Heart right ventricle (tissue), 16 donors: ENCODE data around the gene RECQL5. TPM values are rescaled to one million over a fixed set of nuclear protein-coding genes. Genes with fewer than 3 reads are reported as not detected.

Source experiments
- ATAC-seq, 8 donors: fragments of 200-7000 bp; cut with Tn5 transposase; one replicate each; pipeline ENCODE4 v1.9.1; 2020; ENCODE audit warnings: mild to moderate bottlenecking in 8 of 8, moderate library complexity in 8 of 8, moderate number of reproducible peaks in 1 of 8
- DNase-seq, 2 donors: peaks; one replicate each; pipeline ENCODE4 v3.0.0-alpha.2; 2020
- H3K27ac ChIP-seq, 10 donors: fragments of 200-600 bp; sonication (generic) in 2 of 10; one replicate each; pipeline versions ENCODE4 v1.5.0 to v1.8.0; 2020 to 2022; ENCODE audit warnings: mild to moderate bottlenecking in 3 of 10
- H3K27me3 ChIP-seq, 7 donors: fragments of 200-600 bp; one replicate each; pipeline ENCODE4 v1.8.0; 2021 to 2022; ENCODE audit warnings: mild to moderate bottlenecking in 2 of 7
- H3K36me3 ChIP-seq, 9 donors: fragments of 200-600 bp; sonication (generic) in 1 of 9; one replicate each; pipeline versions ENCODE4 v1.5.0 to v1.8.0; 2020 to 2022; ENCODE audit warnings: mild to moderate bottlenecking in 2 of 9
- H3K4me1 ChIP-seq, 9 donors: fragments of 200-600 bp; sonication (generic) in 1 of 9; one replicate each; pipeline versions ENCODE4 v1.5.0 to v1.8.0; 2020 to 2022; ENCODE audit warnings: mild to moderate bottlenecking in 4 of 9
- H3K4me3 ChIP-seq, 10 donors: fragments of 200-600 bp; sonication (generic) in 2 of 10; one replicate each; pipeline versions ENCODE4 v1.5.0 to v1.8.0; 2020 to 2022; ENCODE audit warnings: mild to moderate bottlenecking in 7 of 10, moderate library complexity in 2 of 10
- H3K9me3 ChIP-seq, 11 donors: fragments of 200-600 bp in 10 of 11; sonication (generic) in 2 of 11; one replicate each; pipeline versions ENCODE4 v1.5.0 to v1.8.0; 2013 to 2022; ENCODE audit warnings: mild to moderate bottlenecking in 2 of 11, control low read depth in 1 of 11, moderate library complexity in 1 of 11
- WGBS, 2 donors: extraction: QIAGEN DNeasy Blood & Tissue Kit; methylation state at CpG; one replicate each; pipeline ENCODE4 v1.1.7; 2013; ENCODE audit warnings: inconsistent platforms in 1 of 2; 5-methylcytosine and 5-hydroxymethylcytosine counted together
- intact Hi-C, 10 donors: fragments of 100-400 bp; cut with DNase I; formaldehyde crosslinking; loops; one replicate each; pipeline versions ENCODE4 v1.11.1 to v1.14.2; 2022
- polyA plus RNA-seq, 2 donors: library from polyadenylated mRNA; stranded (reverse); fragments of 200-250 nt; gene quantifications; one replicate each; pipeline ENCODE4 v1.2.3, GENCODE V29; 2013
- total RNA-seq, 10 donors: library from RNA; stranded (reverse); fragmentation: NEBNext Ultra II Directional in 3 of 10; extraction: Animal tissue kit (Norgen Biotek cat#: 25700) in 3 of 10; gene quantifications; one replicate each; pipeline versions ENCODE4 v1.2.1 to v1.2.4, GENCODE V29; 2021 to 2023
- TF ChIP-seq, protein P1 (sequence below), 9 donors: fragments of 200-600 bp; sonication (generic) in 2 of 9; IDR thresholded peaks; one replicate each; pipeline versions ENCODE4 v1.5.0 to v1.8.0; 2021 to 2022; ENCODE audit warnings: antibody characterized with exemption in 9 of 9, mild to moderate bottlenecking in 5 of 9, moderate library complexity in 1 of 9
- donor health status: Arrhythmogenic right ventricular cardiomyopathy.
- donor health status: ischemic (EF 13 %, LVEDD 7.1; RV severe dilation, severe dysfunction).
- donor health status: healthy with polysubstance abuse.
- donor health status: DM: no; HTN: yes; CAD: no.
- donor health status: DM: no; HTN: no; CAD: no.
- donor health status: ischemic (EF 25% LVEDD 6.9; RV normal size, moderate dysfunction).
- donor health status: ischemic (EF 25% LVEDD 5.7; RV mildly dilated, moderate dysfunction).
- donor health status: healthy.
- donor health status: DM: yes; HTN: yes; CAD: no.
- donor health status: Ischemic cardiomyopathy.
- donor health status: ischemic (EF 35%, LVEDD 5.7; RV mildly dilated, moderate dysfunction).
- donor health status: nonischemic (EF 11% LVEDD 7.7; RV severe dilation, severe dysfunction).
- donor health status: DM: yes; HTN: yes; CAD: no.
- donor health status: PGD.
- donor health status: ischemic (EF 29% LVEDD 5.4; RV normal size, mild dysfunction).
- donor health status: nonischemic (EF 23%, LVEDD 6.1; RV moderate dilation, normal function).

Gene RECQL5
- total and polyA plus RNA-seq, 12 donors, result 6.3 to 32.1 (median 10.7) TPM

DNA sequence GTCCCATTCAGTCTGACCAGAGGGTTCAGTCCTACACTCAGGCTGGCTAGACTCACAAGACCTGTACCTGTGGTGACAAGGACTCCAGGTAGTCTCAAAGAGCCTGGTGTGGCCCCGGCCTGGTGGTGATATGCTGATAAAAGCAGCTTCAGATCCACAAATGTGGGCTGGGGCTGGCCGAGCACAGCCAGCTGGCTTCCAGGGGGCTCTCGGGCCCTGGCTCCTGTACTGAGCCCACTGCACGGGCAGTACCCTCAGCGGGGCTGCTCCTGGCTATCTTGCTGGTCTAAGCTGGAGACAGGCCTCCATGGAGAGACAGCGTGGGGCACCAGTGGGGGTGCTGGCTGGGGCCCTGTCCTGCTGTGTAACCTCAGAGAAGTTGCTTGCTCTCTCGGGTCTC is 29.4 kb downstream of the RECQL5 start:
- H3K4me1 ChIP-seq, result peaks cover 14 to 92% (median 69%) of the 10 kb centered on the region in 9 donors
- no peaks in the 10 kb centered on the region for H3K9me3 ChIP-seq
- no peaks in the 10 kb centered on the region for H3K27me3 ChIP-seq
- no peak overlapping the region for H3K4me3 ChIP-seq
- no peak for ATAC-seq
- WGBS, 2 donors, result 83 to 86% methylated on average over 7 of the region's 7 CpGs
- DNase-seq, result no peak
- peaks cover 0 to 22% (median 0%) of the 10 kb centered on the region in 9 donors for H3K36me3 ChIP-seq
- H3K27ac ChIP-seq, result peak overlapping the region in 8 of 10 donors; percentile 85 to 94 (median 90)
- intact Hi-C loops, result loop anchor here in 1 of 10 donors (10.0 kb wide), 1 partner anchor 57 kb away; no protein-coding TSS in a partner anchor
- TF ChIP-seq, protein P1, sequence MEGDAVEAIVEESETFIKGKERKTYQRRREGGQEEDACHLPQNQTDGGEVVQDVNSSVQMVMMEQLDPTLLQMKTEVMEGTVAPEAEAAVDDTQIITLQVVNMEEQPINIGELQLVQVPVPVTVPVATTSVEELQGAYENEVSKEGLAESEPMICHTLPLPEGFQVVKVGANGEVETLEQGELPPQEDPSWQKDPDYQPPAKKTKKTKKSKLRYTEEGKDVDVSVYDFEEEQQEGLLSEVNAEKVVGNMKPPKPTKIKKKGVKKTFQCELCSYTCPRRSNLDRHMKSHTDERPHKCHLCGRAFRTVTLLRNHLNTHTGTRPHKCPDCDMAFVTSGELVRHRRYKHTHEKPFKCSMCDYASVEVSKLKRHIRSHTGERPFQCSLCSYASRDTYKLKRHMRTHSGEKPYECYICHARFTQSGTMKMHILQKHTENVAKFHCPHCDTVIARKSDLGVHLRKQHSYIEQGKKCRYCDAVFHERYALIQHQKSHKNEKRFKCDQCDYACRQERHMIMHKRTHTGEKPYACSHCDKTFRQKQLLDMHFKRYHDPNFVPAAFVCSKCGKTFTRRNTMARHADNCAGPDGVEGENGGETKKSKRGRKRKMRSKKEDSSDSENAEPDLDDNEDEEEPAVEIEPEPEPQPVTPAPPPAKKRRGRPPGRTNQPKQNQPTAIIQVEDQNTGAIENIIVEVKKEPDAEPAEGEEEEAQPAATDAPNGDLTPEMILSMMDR (IDR thresholded peaks at IDR 0.05), result no peak

DNA sequence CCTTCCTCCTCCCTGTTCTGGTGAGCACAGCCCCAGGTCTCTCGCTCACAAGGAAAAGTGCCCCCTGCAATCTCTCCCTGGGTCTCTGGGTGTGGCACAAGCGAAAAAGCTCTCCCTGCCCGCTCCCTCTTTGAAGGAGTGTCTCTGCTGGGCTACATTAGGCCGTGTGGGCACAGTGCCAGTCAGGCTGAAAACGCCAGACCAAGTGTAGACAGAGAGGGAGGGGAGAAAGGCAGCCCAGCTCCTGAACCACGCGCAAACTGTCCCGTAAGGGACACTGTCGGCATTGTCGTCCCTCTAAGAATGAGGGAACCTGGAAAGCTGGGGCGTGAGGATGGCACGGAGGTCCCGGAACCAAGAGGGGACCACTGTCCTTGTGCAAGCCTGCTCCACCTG is 29.8 kb downstream of the RECQL5 start:
- peak in 4 of 8 donors; percentile 7 to 27 (median 15) for ATAC-seq
- 53 to 63% methylated on average over 13 of the region's 13 CpGs for WGBS, 2 donors
- TF ChIP-seq, protein P1 (IDR thresholded peaks at IDR 0.05), result no peak
- no peaks in the 10 kb centered on the region for H3K9me3 ChIP-seq
- H3K27me3 ChIP-seq, result no peaks in the 10 kb centered on the region
- H3K4me3 ChIP-seq, result peak overlapping the region in 2 of 10 donors; percentile 5 to 9
- H3K27ac ChIP-seq, result peak overlapping the region; percentile 47 to 94 (median 89)
- intact Hi-C loops, result loop anchor here in 1 of 10 donors (10.0 kb wide), 1 partner anchor 58 kb away; no protein-coding TSS in a partner anchor
- peaks cover 0 to 20% (median 0%) of the 10 kb centered on the region in 9 donors for H3K36me3 ChIP-seq
- H3K4me1 ChIP-seq, result peaks cover 14 to 90% (median 69%) of the 10 kb centered on the region in 9 donors
- DNase-seq, result peak; percentile 51 to 72

DNA sequence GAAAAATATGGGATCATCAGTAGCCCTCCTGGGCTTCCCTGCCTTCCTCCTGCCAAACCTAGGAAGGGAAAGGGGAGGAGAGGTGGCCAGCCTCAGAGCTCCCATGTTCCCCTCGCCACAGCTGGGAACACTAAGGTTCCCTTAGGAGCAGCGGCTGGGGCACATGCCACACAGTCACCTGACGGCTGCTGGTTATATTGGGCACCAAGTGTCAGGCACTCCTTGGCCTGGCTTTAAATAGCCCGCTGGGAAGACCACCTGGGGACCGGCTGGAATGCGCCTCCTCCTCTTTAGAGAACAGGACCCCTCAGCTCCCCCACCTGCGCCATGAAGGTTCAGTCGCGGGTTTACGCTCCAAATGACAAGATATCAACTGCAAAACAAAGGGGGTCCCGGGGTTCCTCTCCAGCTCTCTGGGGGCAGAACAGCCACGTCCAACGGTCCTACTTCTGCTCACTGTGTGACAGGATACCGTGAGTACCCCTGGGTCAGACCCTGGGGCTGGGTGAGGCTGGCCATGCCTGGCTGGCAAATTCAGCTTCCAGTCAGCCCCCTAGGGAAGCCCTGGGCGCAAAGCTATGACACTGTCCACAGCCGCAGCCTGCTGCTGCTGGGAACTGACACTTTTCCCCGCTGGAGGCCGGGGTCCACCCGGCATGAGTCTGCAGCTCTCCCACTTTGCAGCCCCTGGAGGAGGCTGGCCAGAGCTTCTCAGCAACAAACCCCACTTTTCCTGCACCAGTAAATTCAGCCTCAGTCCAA is 30.4 kb downstream of the RECQL5 start:
- peak in 1 of 2 donors; percentile 54 for DNase-seq
- H3K4me3 ChIP-seq, result peak overlapping the region in 2 of 10 donors; percentile 5 to 9
- H3K27ac ChIP-seq, result peak overlapping the region; percentile 47 to 94 (median 89)
- peaks cover 14 to 84% (median 64%) of the 10 kb centered on the region in 9 donors for H3K4me1 ChIP-seq
- intact Hi-C loops, result loop anchor here in 1 of 10 donors (10.0 kb wide), 1 partner anchor 58 kb away; no protein-coding TSS in a partner anchor
- WGBS, 2 donors, result 59 to 78% methylated on average over 19 of the region's 19 CpGs
- H3K27me3 ChIP-seq, result no peaks in the 10 kb centered on the region
- no peaks in the 10 kb centered on the region for H3K9me3 ChIP-seq
- peak in 7 of 8 donors; percentile 28 to 72 (median 42) for ATAC-seq
- TF ChIP-seq, protein P1 (IDR thresholded peaks at IDR 0.05), result no peak
- H3K36me3 ChIP-seq, result peaks cover 0 to 22% (median 0%) of the 10 kb centered on the region in 9 donors

DNA sequence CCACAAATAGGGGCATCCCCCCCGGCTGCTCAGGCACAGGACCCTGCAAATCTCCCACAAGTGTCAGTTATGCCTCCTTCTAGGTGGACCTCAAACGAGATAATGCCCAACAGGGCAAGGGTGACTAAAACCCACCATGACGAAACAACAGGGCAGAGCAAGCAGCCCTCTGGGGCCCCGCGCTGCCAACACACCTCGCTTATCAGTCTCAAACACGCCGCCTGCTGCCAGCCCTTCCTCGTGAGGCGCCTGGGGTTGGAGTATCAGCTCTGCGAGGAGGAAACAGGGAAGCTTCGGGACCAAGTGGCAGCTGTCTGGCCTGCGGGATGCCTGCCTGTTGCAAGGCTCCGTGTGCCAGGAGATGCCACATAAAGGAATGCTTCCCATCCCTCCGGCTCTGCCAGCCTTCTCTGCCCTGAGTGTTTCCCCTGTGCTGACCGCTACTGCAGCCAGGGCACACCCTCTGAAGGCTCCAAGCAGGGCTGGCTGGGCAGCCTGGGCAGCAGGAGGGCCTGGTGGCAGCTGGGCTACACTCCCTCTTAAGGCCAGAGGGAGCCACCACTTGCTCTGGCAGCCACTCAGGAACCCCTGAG is 31.2 kb downstream of the RECQL5 start:
- H3K36me3 ChIP-seq, result peaks cover 0 to 28% (median 0%) of the 10 kb centered on the region in 9 donors
- no peaks in the 10 kb centered on the region for H3K27me3 ChIP-seq
- TF ChIP-seq, protein P1 (IDR thresholded peaks at IDR 0.05), result peak in 1 of 9 donors; percentile 10
- DNase-seq, result peak; percentile 55 to 60
- peak overlapping the region; percentile 44 to 94 (median 89) for H3K27ac ChIP-seq
- H3K4me1 ChIP-seq, result peaks cover 14 to 77% (median 57%) of the 10 kb centered on the region in 9 donors
- intact Hi-C loops, result loop anchor here in 1 of 10 donors (10.0 kb wide), 1 partner anchor 59 kb away; no protein-coding TSS in a partner anchor
- H3K4me3 ChIP-seq, result no peak overlapping the region
- no peaks in the 10 kb centered on the region for H3K9me3 ChIP-seq
- 49 to 61% methylated on average over 16 of the region's 16 CpGs for WGBS, 2 donors
- ATAC-seq, result peak in 6 of 8 donors; percentile 19 to 50 (median 35)
